Fibroblast of lung (primary cell): ENCODE results near the gene RNU5D-1. TPM values are rescaled to one million over a fixed set of nuclear protein-coding genes. Genes with fewer than 3 reads are reported as not detected.

ENCODE experiments used
- DNase-seq, 2 donors: peaks; one replicate each; pipeline versions ENCODE4 v3.0.0 to v3.0.0-alpha.2; 2010; ENCODE audit warnings: low read depth in 2 of 2
- H2AFZ ChIP-seq: 2 replicates; pipeline ENCODE4 v1.5.1; 2012; ENCODE audit warnings: low read length, control low read depth, inconsistent platforms
- H3K27ac ChIP-seq: 2 replicates; pipeline ENCODE4 v1.5.1; 2011; ENCODE audit warnings: low read length, control low read depth; ENCODE audit not compliant: insufficient read depth
- H3K27me3 ChIP-seq: 2 replicates; pipeline ENCODE4 v1.5.1; 2011; ENCODE audit warnings: mild to moderate bottlenecking, low read length; ENCODE audit not compliant: control insufficient read depth, insufficient read depth
- H3K36me3 ChIP-seq: 2 replicates; pipeline ENCODE4 v1.5.1; 2011; ENCODE audit warnings: low read length; ENCODE audit not compliant: control insufficient read depth, insufficient read depth
- H3K4me1 ChIP-seq: 2 replicates; pipeline ENCODE4 v1.5.1; 2011; ENCODE audit warnings: low read length; ENCODE audit not compliant: control insufficient read depth, insufficient read depth; ENCODE audit errors: extremely low read depth
- H3K4me2 ChIP-seq: 2 replicates; pipeline ENCODE4 v1.5.1; 2011; ENCODE audit warnings: low read length, control low read depth; ENCODE audit not compliant: insufficient read depth; ENCODE audit errors: extremely low read depth
- H3K4me3 ChIP-seq, 4 experiments: fragments of 200-600 bp in 1 of 4; sonication (generic) in 1 of 4; replicated peaks in 1 of 4; 2 replicates each; pipeline ENCODE4 v1.5.1; 2011 to 2016; ENCODE audit warnings: low read length in 4 of 4, low read depth in 3 of 4, mild to moderate bottlenecking in 3 of 4, control low read depth in 2 of 4, inconsistent platforms in 1 of 4, mixed read lengths in 1 of 4; ENCODE audit not compliant: insufficient read depth in 1 of 4; ENCODE audit errors: control extremely low read depth in 1 of 4
- H3K79me2 ChIP-seq: 2 replicates; pipeline ENCODE4 v1.5.1; 2012; ENCODE audit warnings: mild to moderate bottlenecking, low read length, inconsistent platforms; ENCODE audit not compliant: control insufficient read depth, insufficient read depth
- H3K9ac ChIP-seq: 2 replicates; pipeline ENCODE4 v1.5.1; 2011; ENCODE audit warnings: mild to moderate bottlenecking, low read length, control low read depth; ENCODE audit not compliant: insufficient read depth
- H3K9me3 ChIP-seq: 2 replicates; pipeline ENCODE4 v1.5.1; 2012; ENCODE audit warnings: low read depth, low read length; ENCODE audit not compliant: control insufficient read depth, insufficient read depth
- H4K20me1 ChIP-seq: 2 replicates; pipeline ENCODE4 v1.5.1; 2011; ENCODE audit warnings: low read length; ENCODE audit not compliant: control insufficient read depth, insufficient read depth; ENCODE audit errors: extremely low read depth
- CTCF ChIP-seq, 2 donors: IDR thresholded peaks in 1 of 2; conservative IDR thresholded peaks in 1 of 2; 1 replicate in 1 of 2; 2 replicates in 1 of 2; pipeline ENCODE4 v1.5.1; 2011 to 2012; ENCODE audit warnings: low read length in 2 of 2, control low read depth in 1 of 2, inconsistent platforms in 1 of 2, low read depth in 1 of 2, mild to moderate bottlenecking in 1 of 2
- EZH2 ChIP-seq: IDR thresholded peaks from 2 replicates; pipeline ENCODE4 v1.5.1; 2012; ENCODE audit warnings: low read length, control low read depth, mild to moderate bottlenecking; ENCODE audit errors: missing control alignments
- polyA plus RNA-seq, 2 donors: library from polyadenylated mRNA; depleted of rRNA in 1 of 2; stranded (reverse) in 1 of 2; unstranded in 1 of 2; fragments of >200 nt; gene quantifications; 2 replicates each; pipeline ENCODE4 v1.2.1, GENCODE V29; 2011 to 2012; ENCODE audit warnings: missing spikeins in 1 of 2
- total RNA-seq: library from RNA; depleted of rRNA; stranded (reverse); fragments of >200 nt; gene quantifications from 2 replicates; pipeline ENCODE4 v1.2.1, GENCODE V29; 2014

The RNU5D-1 gene
- total and polyA plus RNA-seq, 2 donors (not counting 1 experiment from before 2014, with no cell fraction given): not detected

- no peak overlapping the region for H2AFZ ChIP-seq
- no peaks in the 10 kb centered on the region for H4K20me1 ChIP-seq
- H3K36me3 ChIP-seq: no peaks in the 10 kb centered on the region
- H3K4me2 ChIP-seq: no peak overlapping the region
- no peak for DNase-seq
- no peaks in the 10 kb centered on the region for H3K79me2 ChIP-seq
- H3K27me3 ChIP-seq: no peaks in the 10 kb centered on the region
- H3K9me3 ChIP-seq: no peaks in the 10 kb centered on the region
- H3K4me3 ChIP-seq: no peak overlapping the region
- no peak overlapping the region for H3K9ac ChIP-seq
- H3K4me1 ChIP-seq: peaks cover 2% of the 10 kb centered on the region
- TF ChIP-seq EZH2 (no peak), CTCF (conservative IDR thresholded peaks at IDR 0.05 in 1 of 2, IDR thresholded peaks at IDR 0.05 in 1 of 2; ENCODE audit: low read depth in 1 of 2, low read length in 2 of 2) (no peak)
- no peak overlapping the region for H3K27ac ChIP-seq
Measured at GRCh38 chr1:44733784-44734183, 2.8 kb upstream of the RNU5D-1 start.

DNA sequence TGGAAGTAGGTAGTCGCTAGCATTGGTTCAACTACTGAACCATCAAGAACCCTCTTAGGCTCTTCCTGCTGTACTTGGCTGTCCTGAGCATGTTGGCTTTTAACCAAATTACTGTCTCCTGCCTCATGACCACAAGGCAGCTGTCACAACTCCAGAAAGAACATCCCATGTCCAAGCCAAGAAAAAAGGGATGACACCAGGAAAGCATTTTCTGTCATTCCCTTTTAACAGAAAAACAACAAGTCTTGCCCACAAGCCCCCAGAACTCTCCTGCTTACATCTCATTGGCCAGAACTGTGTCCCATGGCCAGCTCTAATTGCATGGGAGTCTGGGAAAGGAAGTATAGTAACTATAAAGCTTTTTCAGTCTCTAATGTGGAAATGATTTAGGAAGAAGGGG, 2.4 kb upstream of the RNU5D-1 start:
- peak overlapping the region; percentile 27 for H3K4me2 ChIP-seq
- H4K20me1 ChIP-seq: no peaks in the 10 kb centered on the region
- H3K27ac ChIP-seq: no peak overlapping the region
- peaks cover 2% of the 10 kb centered on the region for H3K4me1 ChIP-seq
- H3K79me2 ChIP-seq: no peaks in the 10 kb centered on the region
- TF ChIP-seq CTCF (conservative IDR thresholded peaks at IDR 0.05 in 1 of 2, IDR thresholded peaks at IDR 0.05 in 1 of 2; ENCODE audit: low read depth in 1 of 2, low read length in 2 of 2): no peak
- TF ChIP-seq EZH2: no peak
- peak; percentile 68 to 71 for DNase-seq
- H3K36me3 ChIP-seq: no peaks in the 10 kb centered on the region
- H3K9ac ChIP-seq: no peak overlapping the region
- no peaks in the 10 kb centered on the region for H3K27me3 ChIP-seq
- peak overlapping the region; percentile 32 for H2AFZ ChIP-seq
- no peaks in the 10 kb centered on the region for H3K9me3 ChIP-seq
- H3K4me3 ChIP-seq: no peak overlapping the region

DNA sequence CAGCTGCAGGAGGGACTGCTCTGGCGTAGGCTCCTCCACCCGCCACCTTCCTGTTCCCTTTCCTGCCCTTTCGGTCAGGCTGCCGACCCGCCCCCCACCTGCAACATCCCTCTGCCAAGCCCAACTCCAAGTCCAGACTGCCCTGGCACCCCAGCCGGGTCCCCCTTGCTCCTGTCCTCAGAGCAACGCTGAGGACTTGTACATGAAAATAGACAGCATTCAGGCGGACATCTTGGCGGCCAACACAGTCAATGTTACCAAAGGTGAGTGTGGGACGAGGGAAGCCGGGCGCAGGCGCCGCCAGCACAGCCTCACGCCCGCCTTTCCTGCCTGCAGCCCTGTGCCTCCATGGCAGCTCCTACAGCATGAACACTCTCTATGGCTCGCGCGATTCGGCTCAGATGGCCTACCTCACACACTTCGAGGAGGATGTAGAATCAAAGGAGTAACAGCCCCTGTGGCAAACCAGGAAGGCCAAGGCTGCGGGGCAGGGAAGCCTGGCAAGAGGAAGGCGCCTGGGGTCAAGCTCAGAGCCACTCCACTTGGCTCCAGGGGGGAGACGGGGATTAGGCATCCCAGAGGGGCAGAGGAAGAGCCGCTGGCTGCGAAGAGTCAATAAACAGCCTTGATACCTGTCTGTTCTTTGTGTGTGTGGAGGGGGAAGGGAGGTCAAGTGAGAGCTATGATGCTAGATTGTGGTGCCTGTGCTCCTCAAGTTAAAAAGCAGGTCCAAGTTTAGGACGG, 5.8 kb downstream of the RNU5D-1 start:
- Histone ChIP-seq H3K9ac (no peak overlapping the region), H3K27ac (no peak overlapping the region), H3K4me3 (no peak overlapping the region), H3K4me1 (peaks cover 3% of the 10 kb centered on the region), H3K27me3 (no peaks in the 10 kb centered on the region), H2AFZ (no peak overlapping the region), H3K36me3 (no peaks in the 10 kb centered on the region), H3K4me2 (no peak overlapping the region), H4K20me1 (no peaks in the 10 kb centered on the region), H3K9me3 (no peaks in the 10 kb centered on the region), H3K79me2 (no peaks in the 10 kb centered on the region)
- DNase-seq: no peak
- TF ChIP-seq CTCF (conservative IDR thresholded peaks at IDR 0.05 in 1 of 2, IDR thresholded peaks at IDR 0.05 in 1 of 2; ENCODE audit: low read depth in 1 of 2, low read length in 2 of 2) (no peak), EZH2 (no peak)
